Metanephros (tissue), 1 donor: Measurements from ENCODE around the gene NAA50. TPM values are rescaled to one million over a fixed set of nuclear protein-coding genes. Genes with fewer than 3 reads are reported as not detected.

Experiments used
- total RNA-seq: library from RNA; depleted of rRNA; stranded (reverse); fragments of >200 nt; gene quantifications from one replicate; pipeline ENCODE4 v1.2.3, GENCODE V29; 2014

Gene NAA50
- total RNA-seq, result 143 TPM

DNA sequence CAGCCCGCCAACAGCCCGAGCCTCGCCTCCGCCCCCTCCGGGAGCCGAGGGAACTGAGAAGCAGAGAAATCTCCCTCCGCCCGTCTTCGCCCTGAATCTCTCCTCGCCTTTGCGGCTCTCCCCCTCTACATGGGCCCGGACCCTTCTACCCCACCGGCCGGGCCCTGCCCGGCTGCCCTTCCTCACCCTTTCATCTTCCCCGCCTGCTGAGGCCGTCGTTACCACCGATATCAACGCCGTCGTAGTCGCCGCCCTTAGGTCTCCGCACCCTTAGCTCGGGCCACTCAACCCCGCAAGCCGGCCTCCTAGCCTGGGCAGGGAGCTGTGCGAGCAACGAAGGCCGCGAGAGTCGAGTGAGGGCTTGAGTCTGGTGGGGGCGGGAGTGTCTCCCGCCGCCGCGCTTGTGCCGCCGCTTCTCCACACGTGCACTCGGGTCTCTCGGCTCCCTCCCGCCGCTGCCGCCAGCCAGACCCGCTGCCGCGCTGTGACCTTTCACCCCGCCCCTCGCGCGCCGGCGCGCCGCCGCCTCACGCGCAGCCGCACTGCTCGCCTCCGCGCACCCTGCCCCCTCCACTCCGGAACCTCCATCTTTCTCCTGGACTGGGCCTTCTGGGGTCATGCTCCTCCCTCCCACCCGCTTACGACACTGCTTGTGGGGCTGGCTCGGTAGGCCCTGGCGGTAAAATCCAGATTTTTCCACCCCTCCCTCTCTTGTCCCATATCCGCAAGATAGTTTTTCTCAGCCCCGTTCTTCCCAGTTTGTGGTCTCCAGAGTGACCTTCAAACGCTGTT lies at the start of gene NAA50:
Gene NAA50, minus strand, starts transcription at position 494 of the 792 bp plus-strand sequence. Its CDS starts 300 bp downstream, at position 194.

DNA sequence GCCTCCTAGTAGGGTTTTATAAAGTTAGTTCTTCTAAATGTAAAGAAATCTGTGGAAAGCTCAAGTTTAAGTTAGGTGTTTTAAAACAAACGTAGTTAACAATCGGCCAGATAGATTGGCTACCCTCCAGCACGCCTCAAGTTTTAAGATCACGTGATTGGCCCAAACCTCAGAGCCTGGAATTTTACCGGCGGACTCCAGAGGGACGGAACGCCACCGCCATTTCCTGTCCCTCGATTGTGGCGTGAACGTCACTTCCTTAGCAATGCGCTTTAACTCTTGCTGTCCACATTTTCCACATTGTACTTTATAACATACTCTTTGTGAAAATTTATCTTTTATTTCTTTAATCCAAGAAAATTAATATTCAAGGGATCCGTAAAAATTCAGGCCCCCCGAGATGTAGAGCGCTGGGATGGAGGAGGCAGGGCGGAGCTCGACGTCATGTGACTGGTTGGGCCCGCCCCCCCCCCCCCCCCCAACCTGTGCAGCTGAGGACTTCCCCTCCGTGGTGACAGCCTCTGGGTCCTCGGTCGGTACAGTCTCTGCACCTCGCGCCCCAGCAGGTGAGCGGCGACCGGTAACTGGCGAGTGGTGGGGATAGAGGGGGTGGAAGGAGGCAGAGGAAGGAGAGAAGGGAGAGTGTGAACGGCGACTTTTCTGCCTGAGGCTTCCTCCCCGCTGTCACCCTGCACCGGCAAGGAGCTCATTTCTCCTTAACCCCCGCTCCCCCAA lies 666 bp upstream of the NAA50 start, which contains the start of gene ATP6V1A:
Gene ATP6V1A, plus strand, starts transcription at position 488 of the 735 bp plus-strand sequence. CDS start 31,719 bp downstream, outside the sequence.

GRCh38 chr3:113695786-113696645 lies 50.0 kb downstream of the NAA50 start, which contains the start of gene USF3:
USF3 (minus strand) TSS chr3:113696642; CDS start chr3:113674878, 21,764 bp downstream.

Other genes with a start within 250 kb of the NAA50 start
- gene SPICE1, start 231.1 kb downstream of the NAA50 start, total RNA-seq, result 31.7 TPM
- gene SIDT1, start 213.7 kb downstream of the NAA50 start, total RNA-seq, result 4.7 TPM
- gene USF3, start 49.6 kb downstream of the NAA50 start, total RNA-seq, result 19.6 TPM
- 87.5 TPM for gene ATP6V1A, start 786 bp upstream of the NAA50 start, total RNA-seq
- 29.0 TPM for gene GRAMD1C, start 92.5 kb upstream of the NAA50 start, total RNA-seq
- gene ZDHHC23, start 201.8 kb upstream of the NAA50 start, total RNA-seq, result 10.6 TPM